ENCODE measurements around the gene CTIF.

CTIF gene

DNA sequence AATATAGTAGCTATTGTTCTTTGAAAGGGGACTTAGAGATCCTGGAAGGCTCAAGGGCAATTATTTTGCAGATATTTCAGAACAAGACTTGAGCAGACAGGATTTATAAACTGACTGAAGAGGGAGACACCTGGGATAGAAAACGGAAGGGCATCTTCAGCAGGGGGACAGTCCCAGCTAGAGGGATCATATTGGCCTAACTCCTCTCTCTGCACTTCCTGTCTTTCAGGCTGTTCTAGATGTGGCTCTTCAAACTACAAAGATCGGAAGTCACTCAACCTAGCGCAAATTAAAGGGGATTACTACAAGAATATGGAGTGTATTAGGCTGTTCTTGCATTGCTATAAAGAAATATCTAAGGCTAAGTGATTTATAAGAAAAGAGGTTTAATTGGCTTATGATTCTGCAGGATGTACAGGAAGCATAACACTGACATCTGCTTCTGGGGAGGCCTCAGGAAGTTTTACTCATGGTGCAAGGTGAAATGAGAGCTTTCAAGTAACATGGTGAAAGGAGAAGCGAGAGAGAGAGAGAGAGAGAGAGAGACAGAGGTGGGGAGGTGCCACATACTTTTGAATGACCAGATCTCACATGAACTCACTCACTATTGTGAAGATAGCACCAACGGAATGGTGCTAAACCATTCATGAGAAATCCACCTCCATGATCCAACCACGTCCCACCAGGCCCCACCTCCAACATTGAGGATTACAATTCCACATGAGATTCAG, 5.3 kb upstream of the CTIF start:
- DNase-seq: no peak

- no peak for DNase-seq
Measured at GRCh38 chr18:48534364-48534763, 4.5 kb upstream of the CTIF start.

GRCh38 chr18:48535956-48536355, 2.9 kb upstream of the CTIF start:
- DNase-seq: no peak

DNA sequence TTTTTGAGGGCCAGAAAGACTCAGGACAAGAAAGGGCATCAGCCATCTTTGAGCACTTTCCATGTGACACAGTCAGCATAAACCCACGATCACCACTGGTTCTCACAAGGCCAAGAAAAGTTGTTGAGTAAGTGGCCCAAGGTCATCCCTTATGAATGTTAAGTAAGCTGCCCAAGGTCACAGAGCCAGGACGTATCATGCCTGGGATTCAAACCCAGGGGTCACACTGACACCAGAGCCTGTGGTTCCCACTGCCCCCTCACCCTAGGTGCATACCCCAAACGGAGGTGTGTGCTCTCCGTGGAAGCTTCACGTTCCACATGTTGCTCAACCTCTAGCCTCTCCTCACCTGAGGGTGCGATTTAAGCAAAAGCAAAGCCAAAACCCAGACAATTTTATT, 2.3 kb upstream of the CTIF start:
- DNase-seq: no peak

GRCh38 chr18:48539406-48540250, 797 bp downstream of the CTIF start:
- DNase-seq: peak; percentile 32

- peak; percentile 59 for DNase-seq
Measured at GRCh38 chr18:48540251-48541025, 1.6 kb downstream of the CTIF start.

DNA sequence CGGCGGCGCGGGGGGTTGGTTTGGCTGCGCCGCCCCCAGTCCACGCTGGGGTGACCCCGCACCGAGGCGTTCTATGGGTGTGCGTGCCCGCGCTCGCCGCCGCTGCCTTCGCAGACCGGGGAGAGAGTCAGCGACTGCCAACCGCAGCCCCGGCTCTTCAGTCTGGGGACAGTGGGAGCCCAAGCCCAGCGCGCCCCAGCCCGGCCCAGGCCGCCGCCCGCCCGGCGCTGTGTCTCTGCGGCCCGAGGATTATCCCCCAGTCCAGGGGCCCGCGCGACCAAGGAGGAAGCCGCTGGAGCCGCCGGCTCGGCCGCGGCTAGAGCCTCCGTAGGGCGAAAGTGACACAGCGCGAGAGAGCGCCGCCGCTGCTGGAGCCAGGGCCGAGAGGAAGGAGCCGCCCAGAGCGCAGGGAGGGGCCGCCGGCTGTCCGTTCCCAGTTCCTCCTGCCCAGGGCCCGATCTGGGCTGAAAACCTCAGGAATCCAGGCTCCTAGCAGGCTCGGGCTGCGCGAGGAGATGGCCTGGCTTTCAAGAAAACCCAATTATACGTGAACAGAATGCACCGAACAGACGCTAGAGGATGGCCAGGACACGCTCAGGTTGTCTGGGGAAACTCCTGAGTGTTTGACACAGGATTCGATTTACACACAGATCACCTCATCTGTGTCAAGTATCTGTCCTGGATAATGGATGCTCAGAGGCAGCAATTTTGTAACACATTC, 2.4 kb downstream of the CTIF start:
- DNase-seq: peak; percentile 27

- no peak for DNase-seq
Measured at GRCh38 chr18:48541747-48542400, 3.0 kb downstream of the CTIF start.

GRCh38 chr18:48542513-48543181, 3.8 kb downstream of the CTIF start:
- DNase-seq: no peak

DNA sequence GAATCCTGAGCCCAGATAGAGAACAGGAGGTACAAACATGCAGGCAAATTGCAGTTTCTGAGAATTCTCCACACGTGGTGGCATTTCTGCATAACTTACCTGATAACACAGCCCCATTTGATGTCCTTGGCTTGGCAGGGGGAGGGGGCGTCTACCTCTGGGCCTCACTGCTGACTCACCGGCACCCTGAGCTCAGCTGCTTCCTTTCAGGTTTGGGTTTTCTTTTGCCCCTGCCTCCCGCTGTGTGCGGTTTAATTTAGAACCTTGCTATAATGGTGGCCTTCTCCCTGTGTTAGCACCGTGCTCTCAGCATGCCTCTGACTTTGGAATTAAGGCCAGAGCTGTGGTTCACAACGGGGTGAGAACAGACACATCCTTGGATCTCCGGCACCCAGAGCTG, 4.4 kb downstream of the CTIF start:
- DNase-seq: peak; percentile 29

DNA sequence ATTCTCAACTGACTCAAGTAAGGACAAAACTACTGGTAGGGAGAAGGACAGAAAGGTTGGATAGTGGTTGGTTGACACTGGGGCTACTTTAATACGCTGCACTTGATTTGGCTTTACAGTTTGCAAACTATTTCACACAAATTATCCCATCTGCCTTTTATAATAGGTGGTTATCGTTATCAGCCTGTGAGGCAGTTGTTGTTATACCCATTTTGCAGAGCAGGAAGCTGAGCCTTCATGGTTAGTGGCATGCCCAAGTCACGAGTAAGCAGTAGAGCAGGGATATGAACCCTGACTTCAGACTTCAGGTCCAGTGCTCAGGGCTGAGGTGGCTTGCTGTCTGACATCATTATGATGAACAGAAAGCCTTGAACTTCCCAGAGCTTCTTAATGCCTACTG, 5.3 kb downstream of the CTIF start:
- DNase-seq: no peak

DNA sequence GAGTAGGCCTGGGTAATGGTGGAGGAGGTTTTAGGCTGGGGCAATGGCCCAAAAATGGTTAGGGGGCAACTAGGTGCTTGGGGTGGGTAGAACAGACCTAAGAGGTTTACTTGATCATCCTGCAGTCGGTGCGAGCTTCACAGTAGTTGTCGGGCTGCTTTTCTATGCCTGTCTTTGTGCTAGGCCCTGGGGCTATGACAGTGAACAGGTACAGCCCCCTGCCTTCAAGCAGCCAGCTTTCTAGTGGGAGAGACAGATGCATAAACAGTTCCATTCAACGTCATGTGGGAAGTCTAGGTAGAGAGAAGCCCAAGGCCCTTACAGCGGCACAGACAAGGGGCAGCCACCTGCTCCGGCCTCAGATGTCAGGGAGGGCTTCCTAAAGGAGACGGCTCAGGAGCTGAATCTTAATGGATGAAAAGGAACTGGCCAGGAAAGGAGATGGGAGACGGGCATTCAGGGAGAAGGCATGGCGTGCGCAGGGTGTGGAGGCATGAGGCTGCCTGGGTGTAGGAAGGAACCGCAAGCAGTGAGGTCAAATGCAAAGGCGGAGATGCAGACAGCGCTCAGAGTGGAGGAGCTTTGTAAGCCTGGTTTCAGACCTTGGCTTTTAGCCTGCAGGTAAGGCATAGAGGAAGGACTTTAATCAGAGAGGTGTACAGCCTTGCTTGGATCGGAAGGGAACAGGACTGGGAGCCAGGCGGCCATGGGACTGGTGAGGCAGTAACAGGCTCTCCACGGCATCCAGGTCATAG, 6.0 kb downstream of the CTIF start:
- DNase-seq: no peak

GRCh38 chr18:48545757-48546321, 7.0 kb downstream of the CTIF start:
- DNase-seq: no peak

GRCh38 chr18:48546396-48546795, 7.6 kb downstream of the CTIF start:
- DNase-seq: no peak

DNA sequence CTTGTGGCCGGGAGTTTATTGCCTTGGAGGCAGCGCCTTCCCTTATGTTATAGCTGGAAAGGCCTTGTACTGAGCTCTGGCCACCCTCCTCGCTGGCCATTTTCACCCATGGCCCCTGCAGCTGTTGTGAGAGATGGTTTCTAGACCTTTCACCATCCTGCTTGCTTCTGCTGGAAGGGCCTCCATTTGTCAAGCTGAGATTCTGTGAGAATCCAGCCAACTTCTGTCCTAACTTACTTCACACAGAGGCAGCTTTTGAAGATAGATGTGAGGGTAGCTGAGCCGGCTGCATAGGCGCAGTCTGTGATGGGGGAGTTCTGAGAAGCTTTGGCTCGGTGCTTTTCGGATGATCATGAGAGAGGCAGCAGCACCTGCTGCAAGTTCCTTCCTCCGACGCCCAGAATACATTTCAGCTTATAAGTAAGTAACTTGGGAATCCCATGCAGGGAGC, 8.7 kb downstream of the CTIF start:
- DNase-seq: no peak

- DNase-seq: no peak
Measured at GRCh38 chr18:48548011-48548771, 9.4 kb downstream of the CTIF start.

GRCh38 chr18:48548921-48549320, 10.1 kb downstream of the CTIF start:
- DNase-seq: no peak

DNA sequence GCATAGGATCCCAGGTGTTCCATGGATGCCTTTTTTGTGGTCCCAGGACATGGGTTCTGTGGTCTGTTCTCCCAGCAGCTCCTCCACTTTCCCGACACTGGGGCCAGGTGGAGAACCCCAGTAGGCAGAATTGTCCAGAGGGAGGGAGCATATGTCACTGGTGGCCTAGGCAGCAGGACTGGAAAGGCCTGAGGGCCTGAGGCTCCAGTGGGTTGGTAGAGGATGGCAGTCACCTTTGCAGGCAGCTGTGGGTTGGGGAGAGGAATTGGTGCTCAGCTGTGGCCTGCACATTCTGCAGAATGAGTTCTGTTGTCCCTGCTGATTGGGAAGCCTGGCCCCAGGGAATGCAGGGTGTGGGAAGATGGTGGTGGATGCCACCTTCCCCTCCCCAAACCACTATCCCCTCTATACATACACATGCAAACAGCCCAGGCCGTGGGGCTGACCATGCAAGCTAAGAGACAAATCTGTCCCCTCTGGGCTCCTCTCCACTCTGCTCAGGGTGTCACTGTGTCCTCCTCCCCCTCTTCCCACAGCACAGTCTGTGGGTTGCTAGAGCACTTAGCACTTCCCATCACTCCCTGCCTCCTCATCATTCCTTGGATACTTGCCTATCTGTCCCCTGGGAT, 11.4 kb downstream of the CTIF start:
- DNase-seq: no peak

DNA sequence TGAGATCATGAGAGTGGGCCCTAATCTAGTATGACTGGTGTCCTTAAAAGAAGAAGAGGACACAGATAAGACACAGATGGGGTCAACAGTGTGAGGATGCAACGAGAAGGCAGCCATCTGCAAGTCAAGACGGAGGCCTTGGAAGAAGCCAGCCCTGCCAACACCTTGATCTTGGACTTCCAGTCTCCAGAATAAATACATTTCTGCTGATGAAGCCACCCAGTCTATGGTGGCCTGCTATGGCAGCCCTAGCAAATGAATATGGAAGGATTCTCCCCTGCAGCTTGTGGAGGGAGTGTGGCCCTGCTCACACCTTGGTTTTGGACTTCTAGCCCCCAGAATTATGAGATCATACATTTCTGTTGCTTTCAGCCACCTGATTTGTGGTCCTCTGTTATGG, 12.3 kb downstream of the CTIF start:
- no peak for DNase-seq

Measured in activated naive CD4-positive, alpha-beta T cell treated with anti-CD3 and anti-CD28 coated beads, Interleukin-2, amount 50 U/mL, for 16 hours (primary cell).